SK-N-SH (cell line): ENCODE data around the gene CUL3. TPM values are rescaled to one million over a fixed set of nuclear protein-coding genes. Genes with fewer than 3 reads are reported as not detected.

Source experiments
- CTCF ChIA-PET: fragments of 300-600, 350-600 bp; formaldehyde crosslinking; extraction: SDS; loops from one replicate; lab custom pipeline; 2021; lab: Yijun Ruan, JAX
- POLR2A ChIA-PET: fragments of 350-600 bp; sonication (Branson Sonifier 250); formaldehyde crosslinking; extraction: SDS; loops from one replicate; lab custom pipeline; 2020; ENCODE audit warnings: antibody characterized with exemption, inconsistent platforms; lab: Yijun Ruan, JAX
- DNase-seq: peaks from one replicate; pipeline ENCODE4 v3.0.0; 2012
- H2AFZ ChIP-seq: fragments of 200-600 bp; sonication (generic); 2 replicates; pipeline ENCODE4 v1.8.1; 2016; ENCODE audit warnings: antibody characterized with exemption, mild to moderate bottlenecking, low read depth
- H3F3A ChIP-seq: fragments of 200-600 bp; sonication (generic); replicated peaks from 2 replicates; pipeline ENCODE3; 2016; ENCODE audit warnings: antibody characterized with exemption, mild to moderate bottlenecking; ENCODE audit not compliant: insufficient read depth
- H3K27ac ChIP-seq, 2 experiments: fragments of 200-500 bp in 1 of 2; fragments of 200-600 bp in 1 of 2; sonication (Bioruptor generic) in 1 of 2; sonication (generic), shearing (Covaris generic) in 1 of 2; 2 replicates each; pipeline versions ENCODE4 v1.5.1 to v1.6.1; 2014 to 2016; ENCODE audit warnings: low read depth in 2 of 2, inconsistent platforms in 1 of 2, low read length in 1 of 2, mild to moderate bottlenecking in 1 of 2, mixed read lengths in 1 of 2
- H3K27me3 ChIP-seq: fragments of 200-600 bp; sonication (generic), shearing (Covaris generic); 2 replicates; pipeline ENCODE4 v1.6.1; 2016; ENCODE audit warnings: mixed run types; ENCODE audit not compliant: insufficient read depth
- H3K36me3 ChIP-seq, 2 experiments: fragments of 200-500 bp in 1 of 2; fragments of 200-600 bp in 1 of 2; sonication (Bioruptor generic) in 1 of 2; sonication (generic) in 1 of 2; replicated peaks in 1 of 2; 2 replicates each; pipeline versions ENCODE3 to v1.5.1; 2014 to 2016; ENCODE audit warnings: low read length in 1 of 2, mild to moderate bottlenecking in 1 of 2; ENCODE audit not compliant: insufficient read depth in 2 of 2, control insufficient read depth in 1 of 2
- H3K4me1 ChIP-seq, 2 experiments: fragments of 200-500 bp in 1 of 2; fragments of 200-600 bp in 1 of 2; sonication (Bioruptor generic) in 1 of 2; sonication (generic), shearing (Covaris generic) in 1 of 2; 2 replicates each; pipeline versions ENCODE4 v1.5.1 to v1.6.1; 2014 to 2016; ENCODE audit warnings: low read depth in 1 of 2, low read length in 1 of 2, mixed run types in 1 of 2; ENCODE audit not compliant: insufficient read depth in 2 of 2, control insufficient read depth in 1 of 2
- H3K4me2 ChIP-seq: fragments of 200-600 bp; sonication (generic), shearing (Covaris generic); 2 replicates; pipeline ENCODE4 v1.6.1; 2017; ENCODE audit warnings: mixed run types
- H3K4me3 ChIP-seq, 2 experiments: fragments of 200-500 bp in 1 of 2; fragments of 200-600 bp in 1 of 2; sonication (Bioruptor generic) in 1 of 2; sonication (generic), shearing (Covaris generic) in 1 of 2; 2 replicates each; pipeline versions ENCODE4 v1.5.1 to v1.8.1; 2014 to 2016; ENCODE audit warnings: low read depth in 2 of 2, inconsistent platforms in 1 of 2, low read length in 1 of 2, mild to moderate bottlenecking in 1 of 2, mixed read lengths in 1 of 2, moderate library complexity in 1 of 2
- H3K79me2 ChIP-seq: fragments of 200-600 bp; sonication (generic); 2 replicates; pipeline ENCODE4 v1.8.1; 2017; ENCODE audit warnings: mild to moderate bottlenecking; ENCODE audit not compliant: insufficient read depth
- H3K9ac ChIP-seq: fragments of 200-600 bp; sonication (generic); 2 replicates; pipeline ENCODE4 v1.6.1; 2017; ENCODE audit warnings: mixed run types
- H3K9me2 ChIP-seq: fragments of 200-600 bp; sonication (generic); 2 replicates; pipeline ENCODE4 v1.6.1; 2017; ENCODE audit warnings: mixed run types
- H3K9me3 ChIP-seq: fragments of 200-600 bp; sonication (generic); 2 replicates; pipeline ENCODE4 v1.6.1; 2017; ENCODE audit warnings: mixed run types, mild to moderate bottlenecking, moderate library complexity
- H4K20me1 ChIP-seq: fragments of 200-600 bp; sonication (generic); 2 replicates; pipeline ENCODE4 v1.6.1; 2017; ENCODE audit warnings: mild to moderate bottlenecking, mixed run types; ENCODE audit not compliant: insufficient read depth
- EP300 ChIP-seq, 2 experiments: IDR thresholded peaks; 2 replicates each; pipeline versions ENCODE4 v1.4.0 to v1.6.1; 2012; ENCODE audit warnings: borderline replicate concordance in 1 of 2, low read depth in 1 of 2, low read length in 1 of 2
- EZH2phosphoT487 ChIP-seq: fragments of 200-600 bp; sonication (generic); IDR thresholded peaks from 2 replicates; pipeline ENCODE4 v1.6.1; 2017; ENCODE audit warnings: low read depth, mixed run types, mild to moderate bottlenecking, antibody characterized with exemption, moderate library complexity, borderline replicate concordance
- FOSL2 ChIP-seq: IDR thresholded peaks from 2 replicates; pipeline ENCODE4 v1.4.0; 2012; ENCODE audit warnings: low read depth, mild to moderate bottlenecking, moderate library complexity, borderline replicate concordance
- FOXM1 ChIP-seq: IDR thresholded peaks from 2 replicates; pipeline ENCODE4 v1.4.0; 2012; ENCODE audit warnings: low read depth, mild to moderate bottlenecking
- GATA2 ChIP-seq: sonication (generic); formaldehyde crosslinking; IDR thresholded peaks from 2 replicates; pipeline ENCODE4 v1.5.0; 2020; ENCODE audit warnings: mild to moderate bottlenecking, missing genetic modification reagents
- IRF3 ChIP-seq: fragments of 150-350 bp; IDR thresholded peaks from 2 replicates; pipeline ENCODE4 v1.6.1; 2016; ENCODE audit warnings: mild to moderate bottlenecking, low read depth, low read length
- MAX ChIP-seq: IDR thresholded peaks from 2 replicates; pipeline ENCODE4 v1.4.0; 2012; ENCODE audit warnings: low read depth
- MEF2A ChIP-seq: IDR thresholded peaks from 2 replicates; pipeline ENCODE4 v1.4.0; 2012; ENCODE audit warnings: low read depth, borderline replicate concordance
- NFIC ChIP-seq: IDR thresholded peaks from 2 replicates; pipeline ENCODE4 v1.4.0; 2012; ENCODE audit warnings: borderline replicate concordance
- PBX3 ChIP-seq: IDR thresholded peaks from 2 replicates; pipeline ENCODE4; 2012
- POLR2AphosphoS5 ChIP-seq: IDR thresholded peaks from 2 replicates; pipeline ENCODE4 v1.6.1; 2012; ENCODE audit warnings: low read depth, low read length
- RAD21 ChIP-seq: IDR thresholded peaks from 2 replicates; pipeline ENCODE4 v1.6.1; 2012; ENCODE audit warnings: mild to moderate bottlenecking, low read length
- RCOR1 ChIP-seq: fragments of 150-350 bp; IDR thresholded peaks from 2 replicates; pipeline ENCODE4 v1.6.1; 2017; ENCODE audit warnings: antibody characterized with exemption, low read length
- TAF1 ChIP-seq: IDR thresholded peaks from 2 replicates; pipeline ENCODE4 v1.6.1; 2012; ENCODE audit warnings: low read depth, mild to moderate bottlenecking, low read length, moderate library complexity, borderline replicate concordance
- TEAD4 ChIP-seq: IDR thresholded peaks from 2 replicates; pipeline ENCODE4 v1.4.0; 2012; ENCODE audit warnings: mild to moderate bottlenecking, borderline replicate concordance; ENCODE audit not compliant: insufficient read depth
- USF1 ChIP-seq: IDR thresholded peaks from 2 replicates; pipeline ENCODE4 v1.4.0; 2012; ENCODE audit warnings: low read depth, borderline replicate concordance
- YY1 ChIP-seq: IDR thresholded peaks from 2 replicates; pipeline ENCODE4 v1.4.0; 2012; ENCODE audit warnings: low read depth, mild to moderate bottlenecking
- WGBS: methylation state at CpG from one replicate; pipeline ENCODE4 v1.1.6; 2017; ENCODE audit warnings: low lambda C conversion rate; 5-methylcytosine and 5-hydroxymethylcytosine counted together
- polyA plus RNA-seq, 3 experiments: library from polyadenylated mRNA; depleted of rRNA; stranded (reverse); fragments of >200 nt; gene quantifications; 2 replicates each; pipeline ENCODE4 v1.2.3, GENCODE V29; 2012

Gene CUL3
- polyA plus RNA-seq, 1 of the 3 experiments (the other 2 are of a cell fraction) = 17.3 TPM

- POLR2A ChIA-PET = no interaction called here
- no peak overlapping the region for H3K9ac ChIP-seq
- H3K36me3 ChIP-seq = peaks cover 27 to 33% of the 10 kb centered on the region in 2 experiments
Measured at GRCh38 chr2:224469374-224469964, 115.7 kb downstream of the CUL3 start.

More at GRCh38 chr2:224469374-224469964, 115.7 kb downstream of the CUL3 start:
- DNase-seq = no peak
- H3K9me2 ChIP-seq = no peaks in the 10 kb centered on the region
- H3K4me2 ChIP-seq = no peak overlapping the region
- no peaks in the 10 kb centered on the region for H4K20me1 ChIP-seq
- no peaks in the 10 kb centered on the region for H3K9me3 ChIP-seq
- TF ChIP-seq TAF1 (no peak), NFIC (no peak), MEF2A (no peak), IRF3 (no peak), USF1 (no peak), EZH2phosphoT487 (no peak), YY1 (no peak), POLR2AphosphoS5 (no peak), FOSL2 (no peak), RCOR1 (no peak), RAD21 (no peak), GATA2 (CRISPR knock-in tag) (no peak), FOXM1 (no peak), TEAD4 (no peak), PBX3 (no peak), EP300 (IDR thresholded peaks at IDR 0.05; ENCODE audit: borderline replicate concordance in 1 of 2, low read depth in 1 of 2, low read length in 1 of 2) (no peak), MAX (no peak)
- H3K27me3 ChIP-seq = no peaks in the 10 kb centered on the region
- CTCF ChIA-PET = interaction anchor here (0.6 to 1.7 kb wide), 2 partner anchors 11 to 182 kb away, joined by 3 to 5 read pairs; no protein-coding TSS in a partner anchor
- no peak overlapping the region for H3K4me3 ChIP-seq
- no peaks in the 10 kb centered on the region for H3K79me2 ChIP-seq
- no peak overlapping the region for H3K27ac ChIP-seq
- no peak overlapping the region for H2AFZ ChIP-seq
- H3F3A ChIP-seq = peaks cover 21% of the 10 kb centered on the region
- no peaks in the 10 kb centered on the region; a peak in 1 of 4 replicates for H3K4me1 ChIP-seq
- 94% methylated on average over 9 of the region's 9 CpGs for WGBS
